NCI-H1417 treated with DMSO at 0.1 percent for 48 hours (cell line): ENCODE data around the gene FUT6.
"Not testable (repeated sequence)": the region's sequence is repeated elsewhere in the genome, so short reads cannot be mapped to it uniquely, and the experiment has no call there.

Source experiments
- DNase-seq: peaks from one replicate; lab custom pipeline; 2025; lab: John Stamatoyannopoulos, UW

FUT6 gene

DNA sequence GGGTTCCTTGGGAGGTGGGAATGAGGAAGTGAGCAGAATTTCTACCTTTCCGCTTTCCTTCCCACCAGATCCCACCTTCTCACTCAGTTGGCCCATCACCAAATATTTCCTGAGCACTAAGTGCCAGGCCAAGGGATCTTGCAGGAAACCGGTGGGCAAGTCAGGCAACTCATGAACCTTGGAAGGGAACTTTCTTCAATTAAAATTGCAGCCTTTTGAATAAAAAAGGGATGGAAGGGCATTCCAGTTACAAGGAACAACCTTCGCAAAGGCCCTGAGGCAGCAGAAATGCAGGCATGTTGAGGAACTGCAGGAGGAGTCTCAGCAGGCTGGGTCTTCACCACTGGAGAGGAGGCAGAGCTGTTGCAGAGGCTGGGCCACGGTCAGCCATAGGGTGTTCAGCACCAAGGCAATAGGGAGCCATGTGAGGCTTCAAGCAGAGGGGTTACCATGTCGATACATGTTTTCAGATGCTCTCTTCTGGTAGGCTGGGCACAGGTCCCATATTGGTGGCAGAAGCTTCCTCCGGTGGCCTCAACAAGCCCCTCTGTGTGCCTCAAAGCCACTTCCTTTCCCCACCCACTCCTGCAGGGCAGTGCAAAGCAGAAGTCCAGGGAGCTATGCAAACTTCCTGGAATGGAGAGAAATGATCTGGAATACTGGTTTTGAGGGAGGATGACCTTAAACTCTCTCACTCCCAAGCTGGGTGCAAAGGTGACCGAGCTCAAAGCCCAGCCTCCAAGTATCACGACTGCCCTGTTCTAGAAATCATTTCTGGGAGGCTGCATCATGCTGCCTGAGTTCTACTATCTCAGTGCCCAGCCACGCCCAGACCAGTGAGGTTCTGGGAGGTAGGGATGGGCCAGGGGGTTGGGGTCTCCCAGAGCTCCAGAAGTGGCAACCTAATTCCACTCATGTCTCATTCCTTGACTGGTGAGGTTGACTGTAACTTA is at the start of gene FUT6:
FUT6 (minus strand) TSS at position 638 of the 953 bp plus-strand sequence. CDS start 7,135 bp downstream, outside the sequence.
- no peak for DNase-seq

DNA sequence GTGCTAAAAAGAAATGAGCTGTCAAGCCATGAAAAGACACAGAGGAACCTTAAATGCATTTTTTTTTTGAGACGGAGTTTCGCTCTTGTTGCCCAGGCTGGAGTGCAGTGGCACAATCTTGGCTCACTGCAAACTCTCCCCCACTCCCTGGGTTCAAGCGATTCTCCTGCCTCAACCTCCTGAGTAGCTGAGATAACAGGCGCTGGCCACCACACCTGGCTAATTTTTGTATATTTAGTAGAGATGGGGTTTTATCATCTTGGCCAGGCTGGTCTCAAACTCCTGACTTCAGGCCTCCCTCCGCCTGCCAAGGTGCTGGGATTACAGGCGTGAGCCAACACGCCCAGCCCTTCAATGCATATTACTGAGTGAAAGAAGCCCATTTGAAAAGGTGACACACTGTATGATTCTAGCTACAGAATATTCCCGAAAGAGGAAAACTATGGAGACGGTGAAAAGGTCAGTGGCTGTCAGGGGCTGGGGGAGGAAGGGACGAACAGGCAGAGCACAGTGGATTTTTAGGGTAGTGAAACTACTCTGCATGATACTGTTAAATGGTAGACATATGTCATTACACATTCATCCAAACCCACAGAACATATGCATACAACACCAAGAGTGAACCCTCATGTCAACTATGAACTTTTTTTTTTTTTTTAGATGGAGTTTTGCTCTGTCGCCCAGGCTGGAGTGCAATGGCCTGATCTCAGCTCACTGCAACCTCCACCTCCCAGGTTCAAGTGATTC is 44.7 kb upstream of the FUT6 start:
- DNase-seq = not testable (repeated sequence)

- not testable (repeated sequence) for DNase-seq
Observed at GRCh38 chr19:5883157-5883873, 43.8 kb upstream of the FUT6 start.

DNA sequence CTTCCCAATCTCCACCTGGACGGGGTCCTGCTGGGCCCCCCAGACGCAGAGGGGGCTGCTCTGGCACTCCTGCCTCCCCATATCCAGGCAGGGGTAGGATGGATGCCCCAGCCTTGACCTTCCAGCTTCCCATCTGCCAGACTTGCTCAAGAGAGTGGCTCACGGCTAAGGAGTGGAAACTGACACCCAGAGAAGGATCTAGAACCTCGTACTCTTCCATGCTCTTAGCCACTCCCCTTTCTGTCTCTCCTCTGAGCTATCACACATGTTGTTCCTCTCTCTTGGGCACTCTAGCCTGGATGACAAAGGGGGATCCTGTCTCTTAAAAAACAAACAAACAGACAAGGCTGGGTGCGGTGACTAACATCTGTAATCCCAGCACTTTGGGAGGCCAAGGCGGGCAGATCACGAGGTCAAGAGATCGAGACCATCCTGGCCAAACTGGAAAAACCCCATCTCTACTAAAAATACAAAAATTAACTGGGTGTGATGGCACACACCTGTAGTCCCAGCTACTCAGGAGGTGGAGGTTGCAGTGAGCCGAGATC is 43.0 kb upstream of the FUT6 start:
- no peak for DNase-seq

- peak; percentile 50 for DNase-seq
Observed at GRCh38 chr19:5881543-5882299, 42.2 kb upstream of the FUT6 start.

GRCh38 chr19:5880604-5881078 is 41.1 kb upstream of the FUT6 start:
- DNase-seq = peak; percentile 47

GRCh38 chr19:5880196-5880595 is 40.7 kb upstream of the FUT6 start:
- DNase-seq = no peak

GRCh38 chr19:5877882-5878281 is 38.4 kb upstream of the FUT6 start:
- DNase-seq = no peak

DNA sequence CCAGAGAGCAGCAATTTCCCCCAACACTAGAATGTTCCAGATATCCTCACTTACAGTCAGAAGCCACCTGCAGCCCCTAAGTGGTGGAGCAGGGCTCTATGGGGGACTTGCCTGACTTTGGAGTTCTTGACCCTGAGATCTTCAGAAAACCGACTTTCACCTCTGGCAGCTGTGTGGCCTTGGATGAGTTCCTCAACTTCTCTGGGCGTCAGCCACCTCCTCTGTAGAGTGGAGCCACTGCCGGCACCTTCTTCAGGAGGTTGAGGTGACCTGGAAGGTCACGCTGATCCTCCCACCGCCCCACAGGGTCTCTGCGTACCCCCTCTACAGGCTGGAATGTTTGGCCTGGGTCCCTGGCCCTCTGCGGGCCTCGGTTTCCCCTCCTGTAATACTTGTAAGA is 37.9 kb upstream of the FUT6 start:
- no peak for DNase-seq

DNA sequence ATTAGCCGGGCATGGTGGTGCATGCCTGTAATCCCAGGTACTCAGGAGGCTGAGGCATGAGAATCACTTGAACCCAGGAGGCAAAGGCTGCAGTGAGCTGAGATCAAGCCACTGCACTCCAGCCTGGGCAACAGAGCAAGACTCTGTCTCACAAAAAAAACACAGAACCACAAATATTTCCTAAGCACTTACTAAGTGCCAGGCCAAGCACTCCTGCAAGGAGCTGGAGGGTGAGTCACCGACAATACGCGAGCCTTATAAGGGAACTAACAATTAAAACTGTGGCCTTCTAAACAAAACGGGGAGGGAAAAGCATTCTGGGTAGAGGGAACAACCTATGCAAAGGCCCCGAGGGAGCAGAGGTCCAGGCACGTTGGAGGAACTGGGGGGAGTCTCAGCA is 35.0 kb upstream of the FUT6 start:
- DNase-seq = not testable (repeated sequence)

GRCh38 chr19:5873617-5874199 is 34.2 kb upstream of the FUT6 start:
- no peak for DNase-seq

GRCh38 chr19:5870986-5871394 is 31.5 kb upstream of the FUT6 start:
- DNase-seq = no peak

DNA sequence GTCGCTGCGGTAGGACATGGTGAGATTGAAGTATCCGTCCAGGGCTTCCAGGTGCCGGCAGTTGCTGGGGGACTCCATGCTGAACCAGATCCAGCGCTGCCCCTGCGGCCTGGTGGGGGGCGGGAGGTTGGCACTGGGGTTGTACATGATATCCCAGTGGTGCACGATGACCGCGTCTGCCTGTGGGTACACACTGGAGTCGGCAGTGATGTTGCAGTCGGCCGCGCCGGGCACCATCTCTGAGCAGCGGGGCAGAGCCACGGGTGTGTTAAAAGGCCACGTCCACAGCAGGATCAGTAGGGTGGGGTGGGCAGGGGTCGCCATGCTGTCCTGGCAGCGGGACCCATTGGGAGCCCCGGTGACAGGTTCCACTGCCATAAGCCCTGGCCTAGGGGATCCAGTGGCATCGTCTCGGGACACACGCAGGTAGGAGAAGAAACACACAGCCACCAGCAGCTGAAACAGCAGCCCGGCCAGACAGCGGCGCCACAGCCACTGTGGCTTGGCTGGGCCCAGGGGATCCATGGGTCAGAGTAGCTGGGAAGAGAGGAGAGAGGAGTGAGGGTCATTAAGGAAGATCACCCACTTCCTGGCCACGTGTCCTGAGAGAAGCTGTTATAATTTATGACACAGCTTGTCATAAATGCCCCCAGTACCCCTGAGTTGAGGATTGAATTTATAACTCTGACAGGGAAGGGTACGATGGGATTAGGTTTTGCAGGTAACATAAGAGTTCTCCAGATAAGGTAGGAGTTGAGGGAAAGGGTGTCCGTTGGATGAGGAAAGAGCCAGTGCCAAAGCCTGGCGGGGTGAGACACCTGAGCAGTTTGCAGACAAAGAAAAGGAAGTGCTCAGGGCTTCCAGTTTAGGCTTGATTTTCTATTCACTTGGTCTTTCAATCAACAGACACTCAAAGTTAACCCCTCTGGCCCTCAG is 28.0 kb upstream of the FUT6 start:
- no peak for DNase-seq

- DNase-seq = no peak
Observed at GRCh38 chr19:5865772-5866171, 26.3 kb upstream of the FUT6 start.

GRCh38 chr19:5864725-5865486 is 25.4 kb upstream of the FUT6 start:
- DNase-seq = no peak

GRCh38 chr19:5864013-5864720 is 24.7 kb upstream of the FUT6 start:
- DNase-seq = no peak

DNA sequence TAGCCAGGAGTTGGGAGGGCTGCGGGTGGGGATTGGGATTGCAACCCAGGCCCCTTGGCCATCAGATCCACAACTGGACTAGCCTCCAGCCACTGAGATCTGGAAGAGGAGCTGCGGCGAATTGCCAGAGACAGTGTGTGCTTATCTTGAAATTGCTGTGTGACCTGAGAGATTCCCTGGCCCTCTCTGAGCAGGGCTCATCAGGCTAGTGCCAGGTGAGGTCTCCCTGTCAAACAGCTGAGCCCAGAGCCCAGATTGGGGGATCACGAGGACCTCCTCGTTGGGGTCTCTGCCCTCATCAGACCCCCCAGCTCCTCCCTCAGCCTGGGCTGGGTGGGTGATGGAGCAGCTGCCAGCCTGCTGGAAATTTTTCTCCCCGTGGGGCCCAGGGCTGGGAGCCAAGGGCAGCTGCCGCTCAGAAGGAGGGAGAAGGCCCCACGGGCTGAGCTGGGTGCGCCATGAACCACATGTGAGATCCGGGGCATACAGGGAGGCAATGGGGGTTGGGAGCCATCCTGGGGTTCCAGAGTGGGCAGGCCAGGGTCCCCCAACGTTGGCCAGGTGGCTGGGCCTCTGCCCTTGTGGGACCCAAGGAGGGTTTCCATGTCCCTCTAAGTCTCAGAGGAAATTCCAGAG is 23.6 kb upstream of the FUT6 start:
- DNase-seq = no peak
